PC-3 (cell line): ENCODE data around the gene TBC1D2.

Experiments
- EZH2 ChIP-seq: fragments of 300-600 bp; sonication (generic); IDR thresholded peaks from one replicate; pipeline ENCODE4 v1.6.1; 2017; ENCODE audit warnings: antibody characterized with exemption, mild to moderate bottlenecking, low read length; ENCODE audit not compliant: unreplicated experiment
- EZH2phosphoT487 ChIP-seq: fragments of 300-600 bp; sonication (generic); IDR thresholded peaks from 2 replicates; pipeline ENCODE4 v1.6.1; 2018; ENCODE audit warnings: mild to moderate bottlenecking, antibody characterized with exemption, low read length, borderline replicate concordance
- TF ChIP-seq, protein P1 (sequence below): fragments of 300-600 bp; sonication (generic); conservative IDR thresholded peaks from 2 replicates; pipeline ENCODE4 v1.5.1; 2017; ENCODE audit warnings: antibody characterized with exemption, low read depth, mild to moderate bottlenecking, low read length

DNA sequence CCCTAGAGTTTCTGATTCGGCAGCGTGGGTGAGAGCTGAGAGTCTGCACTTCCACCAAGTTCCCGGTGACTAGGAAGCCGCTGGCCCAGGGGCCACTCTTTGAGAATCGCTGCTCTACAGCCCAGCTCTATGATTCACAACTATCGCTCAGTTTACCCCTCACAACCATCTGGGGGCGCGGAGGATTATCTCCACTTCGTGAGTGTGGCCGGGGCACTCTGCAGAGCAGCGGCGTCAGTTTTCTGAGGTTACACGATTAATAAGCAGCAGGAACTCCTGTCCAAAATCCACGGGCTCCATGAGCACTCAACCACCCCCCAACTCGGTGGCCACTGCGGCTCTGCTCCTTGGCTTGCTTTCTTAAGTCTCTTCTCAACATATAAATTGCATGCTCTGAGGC is 82.3 kb downstream of the TBC1D2 start:
- TF ChIP-seq EZH2phosphoT487 = no peak
- TF ChIP-seq, protein P1, sequence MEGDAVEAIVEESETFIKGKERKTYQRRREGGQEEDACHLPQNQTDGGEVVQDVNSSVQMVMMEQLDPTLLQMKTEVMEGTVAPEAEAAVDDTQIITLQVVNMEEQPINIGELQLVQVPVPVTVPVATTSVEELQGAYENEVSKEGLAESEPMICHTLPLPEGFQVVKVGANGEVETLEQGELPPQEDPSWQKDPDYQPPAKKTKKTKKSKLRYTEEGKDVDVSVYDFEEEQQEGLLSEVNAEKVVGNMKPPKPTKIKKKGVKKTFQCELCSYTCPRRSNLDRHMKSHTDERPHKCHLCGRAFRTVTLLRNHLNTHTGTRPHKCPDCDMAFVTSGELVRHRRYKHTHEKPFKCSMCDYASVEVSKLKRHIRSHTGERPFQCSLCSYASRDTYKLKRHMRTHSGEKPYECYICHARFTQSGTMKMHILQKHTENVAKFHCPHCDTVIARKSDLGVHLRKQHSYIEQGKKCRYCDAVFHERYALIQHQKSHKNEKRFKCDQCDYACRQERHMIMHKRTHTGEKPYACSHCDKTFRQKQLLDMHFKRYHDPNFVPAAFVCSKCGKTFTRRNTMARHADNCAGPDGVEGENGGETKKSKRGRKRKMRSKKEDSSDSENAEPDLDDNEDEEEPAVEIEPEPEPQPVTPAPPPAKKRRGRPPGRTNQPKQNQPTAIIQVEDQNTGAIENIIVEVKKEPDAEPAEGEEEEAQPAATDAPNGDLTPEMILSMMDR = no peak
- TF ChIP-seq EZH2 = no peak
